HepG2 (cell line): Measurements from ENCODE around the gene CLEC18A.

Experiments
- HMGA1 ChIP-seq: sonication (generic); formaldehyde crosslinking; conservative IDR thresholded peaks from 2 replicates; pipeline ENCODE4 v1.4.0; 2020; ENCODE audit warnings: missing genetic modification reagents
- MXI1 ChIP-seq: IDR thresholded peaks from 3 replicates; pipeline ENCODE4 v1.6.1; 2012; ENCODE audit warnings: low read depth, low read length, inconsistent platforms, borderline replicate concordance
- PHF21A ChIP-seq: sonication (generic); formaldehyde crosslinking; IDR thresholded peaks from 2 replicates; pipeline ENCODE4 v1.5.0; 2020; ENCODE audit warnings: mild to moderate bottlenecking, missing genetic modification reagents
- ZNF138 ChIP-seq: sonication (generic); formaldehyde crosslinking; IDR thresholded peaks from 2 replicates; pipeline ENCODE4 v1.5.0; 2020; ENCODE audit warnings: mild to moderate bottlenecking, low read depth, missing genetic modification reagents
- ZNF24 ChIP-seq: fragments of 450-650 bp; IDR thresholded peaks from 2 replicates; pipeline ENCODE4 v1.6.1; 2017; ENCODE audit warnings: antibody characterized with exemption, mild to moderate bottlenecking
- ZSCAN5A ChIP-seq: sonication (generic); formaldehyde crosslinking; IDR thresholded peaks from 2 replicates; pipeline ENCODE4 v1.8.0; 2022; ENCODE audit warnings: mild to moderate bottlenecking, missing genetic modification reagents, borderline replicate concordance

GRCh38 chr16:69942099-69942491, 9.0 kb upstream of the CLEC18A start:
- TF ChIP-seq HMGA1 (CRISPR knock-in tag) (no peak), MXI1 (no peak), ZNF24 (no peak), PHF21A (no peak), ZNF138 (no peak), ZSCAN5A (CRISPR knock-in tag) (no peak)
